Upper lobe of left lung (tissue), 6 donors: ENCODE measurements around the gene MED13L. TPM values are rescaled to one million over a fixed set of nuclear protein-coding genes. Genes with fewer than 3 reads are reported as not detected.
"Not testable (repeated sequence)": the region's sequence is repeated elsewhere in the genome, so short reads cannot be mapped to it uniquely, and the experiment has no call there.

Experiments
- ATAC-seq, 2 donors: fragments of 200-7000 bp; cut with Tn5 transposase; one replicate each; pipeline ENCODE4 v1.9.1; 2022; ENCODE audit warnings: mild to moderate bottlenecking in 2 of 2, moderate library complexity in 2 of 2; ENCODE audit not compliant: low FRiP score in 2 of 2
- DNase-seq, 2 donors: peaks; one replicate each; pipeline ENCODE4 v3.0.0-alpha.2; 2019 to 2020
- H3K27ac ChIP-seq, 4 donors: fragments of 200-600 bp; sonication (generic); one replicate each; pipeline ENCODE4 v1.5.1; 2016 to 2019
- H3K27me3 ChIP-seq, 4 donors: fragments of 200-600 bp; sonication (generic); one replicate each; pipeline ENCODE4 v1.5.1; 2017 to 2019
- H3K36me3 ChIP-seq, 4 donors: fragments of 200-600 bp; sonication (generic); one replicate each; pipeline ENCODE4 v1.5.1; 2016 to 2019
- H3K4me1 ChIP-seq, 4 donors: fragments of 200-600 bp; sonication (generic); one replicate each; pipeline ENCODE4 v1.5.1; 2018 to 2019
- H3K4me3 ChIP-seq, 4 donors: fragments of 200-600 bp; sonication (generic); one replicate each; pipeline ENCODE4 v1.5.1; 2017 to 2019; ENCODE audit warnings: mild to moderate bottlenecking in 2 of 4, moderate library complexity in 1 of 4
- H3K9me3 ChIP-seq, 4 donors: fragments of 200-600 bp; sonication (generic); one replicate each; pipeline ENCODE4 v1.5.1; 2018 to 2019
- EP300 ChIP-seq, 4 donors: sonication (generic); formaldehyde crosslinking; IDR thresholded peaks; one replicate each; pipeline ENCODE4 v1.5.1; 2017; ENCODE audit warnings: antibody characterized with exemption in 4 of 4, control low read depth in 2 of 4
- POLR2A ChIP-seq, 4 donors: fragments of 450-650 bp; IDR thresholded peaks; one replicate each; pipeline ENCODE4 v1.5.1; 2016 to 2017; ENCODE audit warnings: antibody characterized with exemption in 4 of 4, mild to moderate bottlenecking in 2 of 4
- POLR2AphosphoS5 ChIP-seq, 2 donors: sonication (generic); formaldehyde crosslinking; IDR thresholded peaks; one replicate each; pipeline ENCODE4 v1.5.1; 2017; ENCODE audit warnings: antibody characterized with exemption in 2 of 2
- WGBS, 2 donors: methylation state at CpG; one replicate each; pipeline ENCODE4 v1.1.5; 2017 to 2018; 5-methylcytosine and 5-hydroxymethylcytosine counted together
- total RNA-seq, 6 donors: library from RNA; depleted of rRNA in 4 of 6; stranded (reverse); fragments of >200 nt in 4 of 6; gene quantifications; one replicate each; pipeline versions ENCODE4 v1.1.0 to v1.2.1, GENCODE V29; 2016 to 2021
- TF ChIP-seq, protein P1 (sequence below), 6 experiments: fragments of 450-650 bp in 4 of 6; fragments of 200-600 bp in 2 of 6; sonication (generic) in 2 of 6; IDR thresholded peaks; one replicate each; pipeline ENCODE4 v1.5.1; 2016 to 2019; ENCODE audit warnings: antibody characterized with exemption in 6 of 6
- donor health status: DM: no; HTN: no; CAD: no; lungs with moderate emphysema.
- donor health status: DM: no; HTN: yes; CAD: no; lungs with severe emphysema.

Gene MED13L
- total RNA-seq, 6 donors from 2014 or later = 96.6 to 178 (median 124) TPM

GRCh38 chr12:116244001-116244400 lies 33.5 kb downstream of the MED13L start:
- no peak for TF ChIP-seq EP300 (IDR thresholded peaks at IDR 0.05)
- no peak for TF ChIP-seq POLR2AphosphoS5 (IDR thresholded peaks at IDR 0.05)
- TF ChIP-seq POLR2A (IDR thresholded peaks at IDR 0.05) = no peak
- TF ChIP-seq, protein P1, sequence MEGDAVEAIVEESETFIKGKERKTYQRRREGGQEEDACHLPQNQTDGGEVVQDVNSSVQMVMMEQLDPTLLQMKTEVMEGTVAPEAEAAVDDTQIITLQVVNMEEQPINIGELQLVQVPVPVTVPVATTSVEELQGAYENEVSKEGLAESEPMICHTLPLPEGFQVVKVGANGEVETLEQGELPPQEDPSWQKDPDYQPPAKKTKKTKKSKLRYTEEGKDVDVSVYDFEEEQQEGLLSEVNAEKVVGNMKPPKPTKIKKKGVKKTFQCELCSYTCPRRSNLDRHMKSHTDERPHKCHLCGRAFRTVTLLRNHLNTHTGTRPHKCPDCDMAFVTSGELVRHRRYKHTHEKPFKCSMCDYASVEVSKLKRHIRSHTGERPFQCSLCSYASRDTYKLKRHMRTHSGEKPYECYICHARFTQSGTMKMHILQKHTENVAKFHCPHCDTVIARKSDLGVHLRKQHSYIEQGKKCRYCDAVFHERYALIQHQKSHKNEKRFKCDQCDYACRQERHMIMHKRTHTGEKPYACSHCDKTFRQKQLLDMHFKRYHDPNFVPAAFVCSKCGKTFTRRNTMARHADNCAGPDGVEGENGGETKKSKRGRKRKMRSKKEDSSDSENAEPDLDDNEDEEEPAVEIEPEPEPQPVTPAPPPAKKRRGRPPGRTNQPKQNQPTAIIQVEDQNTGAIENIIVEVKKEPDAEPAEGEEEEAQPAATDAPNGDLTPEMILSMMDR (IDR thresholded peaks at IDR 0.05) = no peak
- no peaks in the 10 kb centered on the region for H3K27me3 ChIP-seq
- DNase-seq = peak in 1 of 2 donors; percentile 51
- no peaks in the 10 kb centered on the region for H3K36me3 ChIP-seq
- peak overlapping the region in 1 of 4 donors; percentile 22 for H3K27ac ChIP-seq
- H3K4me3 ChIP-seq = no peak overlapping the region
- peak; percentile 42 to 62 for ATAC-seq
- WGBS, 2 donors = 26 to 27% methylated on average over 2 of the region's 2 CpGs
- H3K4me1 ChIP-seq = peaks cover 42 to 62% (median 55%) of the 10 kb centered on the region in 4 donors
- H3K9me3 ChIP-seq = no peaks in the 10 kb centered on the region

GRCh38 chr12:116242740-116243139 lies 34.8 kb downstream of the MED13L start:
- H3K4me3 ChIP-seq = no peak overlapping the region
- H3K9me3 ChIP-seq = no peaks in the 10 kb centered on the region
- H3K27me3 ChIP-seq = no peaks in the 10 kb centered on the region
- no peaks in the 10 kb centered on the region for H3K36me3 ChIP-seq
- peaks cover 37 to 58% (median 51%) of the 10 kb centered on the region in 4 donors for H3K4me1 ChIP-seq
- DNase-seq = no peak
- no peak for ATAC-seq
- H3K27ac ChIP-seq = no peak overlapping the region
- TF ChIP-seq POLR2A (IDR thresholded peaks at IDR 0.05) (no peak), EP300 (IDR thresholded peaks at IDR 0.05) (no peak), POLR2AphosphoS5 (IDR thresholded peaks at IDR 0.05) (no peak)
- TF ChIP-seq, protein P1 (IDR thresholded peaks at IDR 0.05) = no peak
- WGBS, 2 donors = 85 to 86% methylated on average over 1 of the region's 1 CpG

- ATAC-seq = no peak
- Histone ChIP-seq H3K4me3 (no peak overlapping the region), H3K36me3 (no peaks in the 10 kb centered on the region), H3K9me3 (no peaks in the 10 kb centered on the region), H3K27ac (no peak overlapping the region), H3K27me3 (no peaks in the 10 kb centered on the region), H3K4me1 (peaks cover 42 to 67% (median 53%) of the 10 kb centered on the region in 4 donors)
- TF ChIP-seq POLR2A (IDR thresholded peaks at IDR 0.05) = no peak
- no peak for TF ChIP-seq EP300 (IDR thresholded peaks at IDR 0.05)
- TF ChIP-seq POLR2AphosphoS5 (IDR thresholded peaks at IDR 0.05) = no peak
- TF ChIP-seq, protein P1 (IDR thresholded peaks at IDR 0.05) = no peak
- WGBS, 2 donors = 72 to 76% methylated on average over 9 of the region's 9 CpGs
- no peak for DNase-seq
These were observed 36.2 kb downstream of the MED13L start for GRCh38 chr12:116241157-116241759.

- H3K4me3 ChIP-seq, H3K9me3 ChIP-seq, H3K36me3 ChIP-seq, DNase-seq, H3K27me3 ChIP-seq, ATAC-seq, H3K27ac ChIP-seq: not testable (repeated sequence)
- 92% methylated on average over 13 of the region's 13 CpGs for WGBS, 2 donors
- peaks cover 29 to 57% (median 34%) of the 10 kb centered on the region in 4 donors for H3K4me1 ChIP-seq
These were observed 38.8 kb downstream of the MED13L start for GRCh38 chr12:116238570-116239119.

DNA sequence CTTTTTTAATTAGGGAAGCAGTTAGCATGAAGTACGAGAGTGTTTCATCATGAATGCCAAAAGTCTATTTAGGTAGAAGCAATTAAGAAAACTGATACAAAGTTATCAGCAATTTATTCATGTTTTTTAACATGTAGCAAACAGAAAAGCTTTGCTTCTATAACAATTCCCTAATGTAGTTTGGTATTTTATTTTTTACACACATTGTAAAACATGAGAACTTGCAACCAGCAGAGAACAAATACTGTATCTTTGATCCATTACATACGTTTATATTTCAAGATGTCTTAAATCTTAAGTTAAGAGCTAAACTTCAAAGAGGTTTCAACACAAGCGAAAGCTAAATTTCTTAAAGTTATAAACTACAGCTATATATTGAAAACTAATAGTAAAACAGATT lies 39.3 kb downstream of the MED13L start:
- no peak for ATAC-seq
- Histone ChIP-seq H3K9me3 (no peaks in the 10 kb centered on the region), H3K4me3 (no peak overlapping the region), H3K4me1 (peaks cover 24 to 52% (median 33%) of the 10 kb centered on the region in 4 donors), H3K27ac (no peak overlapping the region), H3K36me3 (no peaks in the 10 kb centered on the region), H3K27me3 (no peaks in the 10 kb centered on the region)
- WGBS, 2 donors = 65 to 66% methylated on average over 3 of the region's 3 CpGs
- TF ChIP-seq, protein P1 (IDR thresholded peaks at IDR 0.05) = no peak
- TF ChIP-seq POLR2AphosphoS5 (IDR thresholded peaks at IDR 0.05) (no peak), POLR2A (IDR thresholded peaks at IDR 0.05) (no peak), EP300 (IDR thresholded peaks at IDR 0.05) (no peak)
- DNase-seq = no peak
